NCI-H2196 treated with DMSO at 0.1 percent for 48 hours (cell line): ENCODE data around the gene REV1.
"Not testable (repeated sequence)": the region's sequence is repeated elsewhere in the genome, so short reads cannot be mapped to it uniquely, and the experiment has no call there.

Experiments used
- DNase-seq: peaks from one replicate; lab custom pipeline; 2025; ENCODE audit not compliant: unreplicated experiment; lab: John Stamatoyannopoulos, UW

REV1 gene

DNA sequence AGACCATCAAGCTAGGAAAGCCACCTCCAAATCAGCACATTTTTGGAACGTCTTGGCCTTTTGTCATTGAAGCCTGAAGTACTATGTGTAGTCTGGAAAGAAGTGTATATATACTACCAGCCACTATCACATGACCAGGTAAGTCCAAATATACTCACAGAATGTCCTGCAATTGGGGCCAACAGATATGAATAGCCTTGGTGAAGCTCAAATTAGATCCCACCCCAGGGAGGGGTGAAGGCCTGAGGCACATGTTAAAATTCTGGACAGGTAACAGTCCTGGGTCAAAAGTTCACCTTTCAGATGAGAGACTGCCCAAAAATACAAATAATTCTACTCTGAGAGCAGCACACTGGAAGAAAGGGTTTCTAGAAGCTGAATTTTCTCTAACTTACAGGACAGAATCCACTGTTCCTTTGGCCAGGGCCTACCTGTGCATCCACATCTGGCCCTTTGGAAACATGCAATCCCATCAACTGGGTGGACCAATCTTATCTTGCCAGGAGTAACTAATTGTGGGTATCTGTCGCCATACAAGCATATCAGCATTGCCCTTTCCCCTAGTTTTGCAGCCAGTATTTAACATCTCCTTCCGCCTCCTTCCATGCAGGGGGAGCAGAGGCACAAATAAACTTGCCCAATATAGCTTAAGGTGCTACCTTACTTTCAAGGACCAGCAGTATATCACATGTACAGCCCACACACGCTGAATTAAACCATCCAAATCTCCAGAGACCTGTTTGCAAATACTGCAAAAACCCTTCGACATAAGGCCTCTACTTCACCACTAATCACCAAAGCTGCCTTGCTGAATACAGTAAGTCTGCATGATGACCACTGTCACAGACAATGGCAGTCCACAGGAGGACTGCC, 84.8 kb downstream of the REV1 start:
- no peak for DNase-seq

- no peak for DNase-seq
Measured at GRCh38 chr2:99404039-99404796, 85.6 kb downstream of the REV1 start.

- DNase-seq: no peak
Measured at GRCh38 chr2:99403524-99403923, 86.3 kb downstream of the REV1 start.

- no peak for DNase-seq
Measured at GRCh38 chr2:99403084-99403483, 86.7 kb downstream of the REV1 start.

DNA sequence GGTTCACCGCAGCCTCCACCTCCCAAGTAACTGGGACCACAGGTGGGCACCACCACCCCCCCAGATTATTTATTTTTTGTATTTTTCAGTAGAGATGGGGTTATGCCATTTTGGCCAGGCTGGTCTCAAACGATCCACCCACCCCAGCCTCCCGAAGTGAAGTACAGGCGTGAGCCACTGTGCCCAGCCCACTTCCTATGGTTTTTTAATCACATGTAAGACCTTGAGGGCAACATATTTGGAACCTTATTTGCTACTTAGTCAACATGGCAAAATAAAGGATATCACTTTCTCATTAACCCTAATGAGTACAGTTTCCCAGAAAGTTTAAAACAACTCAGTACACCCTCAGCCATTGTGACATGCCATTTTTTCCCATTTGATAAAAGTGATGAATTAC, 88.0 kb downstream of the REV1 start:
- DNase-seq: no peak

DNA sequence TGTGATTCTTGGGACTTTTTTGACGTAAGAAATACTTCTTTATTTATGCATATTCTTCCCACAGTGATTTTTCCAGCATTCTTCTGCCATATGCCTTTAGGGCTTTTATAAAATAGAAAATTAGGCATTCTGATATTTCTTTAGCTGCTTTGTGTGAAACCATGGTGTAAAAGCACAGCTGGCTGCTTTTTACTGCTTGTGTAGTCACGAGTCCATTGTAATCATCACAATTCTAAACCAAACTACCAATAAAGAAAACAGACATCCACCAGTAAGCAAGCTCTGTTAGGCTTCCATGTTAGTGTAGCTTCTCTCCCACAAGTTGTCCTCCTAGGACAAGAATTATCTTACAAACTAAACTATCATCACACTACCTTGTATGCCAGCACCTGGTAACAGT, 90.0 kb downstream of the REV1 start:
- DNase-seq: no peak

DNA sequence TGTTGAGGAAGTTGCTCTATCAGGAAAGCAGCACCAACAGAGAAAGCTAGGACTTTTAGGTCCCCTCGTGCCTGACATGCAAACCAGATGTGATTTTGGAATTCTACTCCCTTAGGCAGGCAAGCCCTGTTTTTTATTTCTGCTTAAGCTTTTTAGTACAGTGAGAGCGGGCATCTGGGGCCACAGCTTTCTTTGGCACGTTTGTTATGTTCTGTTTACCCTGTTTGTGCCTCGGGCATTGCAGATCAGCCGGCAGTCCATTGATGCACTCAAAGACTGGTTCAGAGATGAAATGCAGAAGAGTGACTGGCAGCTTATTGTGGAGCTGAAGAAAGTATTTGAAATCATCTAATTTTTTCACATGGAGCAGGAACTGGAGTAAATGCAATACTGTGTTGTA, 90.8 kb downstream of the REV1 start:
- DNase-seq: no peak

- no peak for DNase-seq
Measured at GRCh38 chr2:99398303-99398702, 91.5 kb downstream of the REV1 start.

DNA sequence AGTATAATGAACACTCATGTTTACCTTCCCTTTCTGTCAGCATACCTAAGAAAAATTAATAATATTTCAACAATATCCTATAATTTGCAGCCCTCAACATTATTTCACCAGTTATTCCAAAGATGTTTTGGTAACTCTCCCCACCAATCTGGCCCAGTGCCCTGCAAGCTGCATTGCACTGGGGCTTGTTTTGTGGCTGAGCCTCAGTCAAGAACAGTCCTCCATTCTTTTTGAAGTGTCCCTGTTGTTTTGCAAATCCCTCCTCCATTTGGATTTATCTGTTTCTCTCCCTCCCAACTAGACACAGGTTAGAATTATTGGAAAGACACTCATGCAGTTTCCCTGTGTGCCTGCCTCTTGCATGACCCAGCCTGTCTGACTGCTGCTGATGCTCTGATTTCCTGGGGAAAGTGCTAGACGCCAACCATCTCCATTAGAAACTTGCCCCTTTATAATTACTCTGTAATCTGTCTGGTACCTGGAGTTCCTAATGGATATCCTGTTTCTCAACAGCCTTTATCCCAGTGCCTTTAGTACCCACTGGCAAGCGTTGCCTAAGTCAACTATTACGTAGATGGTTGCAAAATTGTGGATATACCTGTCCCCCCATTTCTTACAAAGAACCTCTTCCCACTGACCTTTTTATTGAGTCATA, 92.4 kb downstream of the REV1 start:
- no peak for DNase-seq

- no peak for DNase-seq
Measured at GRCh38 chr2:99395589-99396130, 94.2 kb downstream of the REV1 start.

GRCh38 chr2:99389946-99390345, 99.9 kb downstream of the REV1 start:
- DNase-seq: no peak

DNA sequence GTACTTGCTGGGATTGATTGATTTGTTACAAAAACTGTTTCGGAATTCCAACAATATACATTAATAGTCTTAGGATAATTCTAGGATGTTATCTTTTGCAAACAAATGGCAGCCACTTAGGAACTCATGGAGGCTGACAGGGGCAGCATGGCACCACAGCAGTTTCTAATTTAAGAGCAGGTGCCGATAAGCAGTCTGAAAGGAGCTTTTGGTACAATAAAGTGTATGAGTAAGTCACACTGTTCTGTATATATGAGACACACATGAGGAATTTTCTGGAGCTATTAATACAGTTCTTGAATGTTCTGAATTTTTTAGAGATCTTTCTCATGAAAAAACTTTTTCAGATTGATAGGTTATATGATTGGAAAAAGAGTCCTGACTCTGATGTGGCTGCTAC, 100.4 kb downstream of the REV1 start:
- no peak for DNase-seq

DNA sequence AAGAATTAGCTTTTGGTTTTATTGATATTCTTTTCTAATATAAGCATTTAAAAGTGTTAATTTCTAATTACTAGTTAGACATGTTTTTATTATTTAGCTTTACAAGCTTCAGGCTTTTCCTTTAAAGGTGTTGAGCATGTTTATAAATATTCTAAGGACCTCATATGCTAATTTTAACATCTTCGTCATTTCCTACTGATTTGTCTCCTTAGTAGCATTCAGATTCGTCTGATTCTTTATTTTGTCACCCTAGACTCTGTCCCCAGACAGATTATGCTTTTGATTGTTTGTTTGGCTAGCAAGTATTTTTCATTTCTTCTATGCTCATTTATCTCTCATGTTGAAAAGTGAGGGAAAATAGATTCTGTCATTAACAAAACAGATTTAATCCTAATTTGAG, 100.9 kb downstream of the REV1 start:
- no peak for DNase-seq

GRCh38 chr2:99386011-99386410, 103.8 kb downstream of the REV1 start:
- no peak for DNase-seq

DNA sequence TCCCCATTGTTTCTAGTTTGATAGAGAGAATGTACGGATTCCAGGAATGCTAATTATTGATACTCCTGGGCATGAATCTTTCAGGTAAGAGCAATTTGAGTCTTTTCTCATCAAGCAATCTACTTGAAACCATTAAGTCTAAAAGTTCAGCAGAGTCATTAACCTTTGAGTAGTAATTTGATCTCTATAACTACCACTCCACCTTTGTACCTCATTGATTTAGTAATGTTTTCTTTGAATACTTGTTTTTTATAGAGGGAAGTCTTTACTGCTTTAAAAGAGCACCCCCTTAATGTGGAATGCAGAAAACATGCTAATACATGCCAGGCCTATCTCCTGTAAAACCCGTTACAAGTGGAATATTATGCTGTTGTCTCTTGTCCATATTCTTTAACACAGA, 107.7 kb downstream of the REV1 start:
- DNase-seq: no peak

GRCh38 chr2:99380376-99381010, 109.3 kb downstream of the REV1 start:
- DNase-seq: no peak

DNA sequence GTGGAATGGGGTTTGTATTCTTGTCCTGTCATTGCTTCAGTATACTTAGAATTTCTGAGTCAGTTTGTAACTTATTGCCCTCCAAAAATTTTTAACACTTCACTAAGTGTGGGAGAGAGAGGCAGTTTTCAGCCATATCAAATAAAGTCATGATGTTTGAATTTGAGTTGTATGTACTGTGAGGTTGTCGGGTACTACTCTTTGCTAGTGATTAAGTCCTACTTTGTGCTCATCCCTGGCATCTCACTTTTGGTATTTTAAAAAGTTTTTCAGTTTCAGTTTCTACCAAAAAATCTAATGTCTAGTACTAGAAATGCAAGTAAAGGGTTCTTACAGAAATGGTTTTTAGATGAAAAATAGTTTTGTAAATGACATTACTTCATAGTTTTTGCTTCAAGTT, 111.9 kb downstream of the REV1 start:
- no peak for DNase-seq

DNA sequence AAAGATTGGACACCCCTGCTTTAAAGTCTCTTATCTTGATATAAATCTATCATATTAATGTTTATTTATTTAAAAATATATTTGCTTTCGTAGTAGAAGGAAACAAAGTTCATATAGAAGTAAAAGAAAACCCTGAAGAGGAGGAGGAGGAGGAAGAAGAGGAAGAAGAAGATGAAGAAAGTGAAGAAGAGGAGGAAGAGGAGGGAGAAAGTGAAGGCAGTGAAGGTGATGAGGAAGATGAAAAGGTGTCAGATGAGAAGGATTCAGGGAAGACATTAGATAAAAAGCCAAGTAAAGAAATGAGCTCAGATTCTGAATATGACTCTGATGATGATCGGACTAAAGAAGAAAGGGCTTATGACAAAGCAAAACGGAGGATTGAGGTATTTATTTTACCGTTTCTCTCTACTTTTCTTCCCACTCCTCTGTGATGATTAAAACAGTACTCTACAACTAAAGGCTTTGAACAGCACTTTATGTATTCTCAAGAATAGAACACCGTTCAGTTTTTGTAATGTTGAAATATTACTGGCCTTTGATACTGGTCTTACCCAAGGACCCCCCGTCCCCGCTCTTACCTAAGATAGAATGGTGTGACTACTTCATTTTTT, 113.5 kb downstream of the REV1 start:
- no peak for DNase-seq

GRCh38 chr2:99374747-99375146, 115.1 kb downstream of the REV1 start:
- DNase-seq: no peak

DNA sequence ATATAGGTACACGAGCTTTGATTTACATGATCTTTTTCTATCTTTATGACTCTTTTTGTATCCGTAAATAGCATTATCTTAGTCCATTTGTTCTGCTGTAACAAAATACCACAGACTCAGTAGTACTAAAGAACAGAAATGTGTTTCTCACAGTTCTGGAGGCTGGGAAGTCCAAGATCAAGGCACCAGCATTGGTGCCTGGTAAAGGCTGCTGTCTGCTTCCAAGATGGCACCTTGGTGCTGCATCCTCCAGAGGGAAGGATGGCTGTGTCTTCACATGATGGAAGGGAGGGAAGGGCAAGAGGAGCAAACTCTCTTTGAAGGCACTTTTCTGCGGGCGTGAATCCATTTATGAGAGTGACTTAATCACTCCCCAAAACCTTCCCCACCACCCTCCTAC, 116.7 kb downstream of the REV1 start:
- DNase-seq: no peak

- DNase-seq: not testable (repeated sequence)
Measured at GRCh38 chr2:99368854-99369253, 121.0 kb downstream of the REV1 start.
